H1 (cell line): ENCODE results near the gene TNFSF15. TPM values are rescaled to one million over a fixed set of nuclear protein-coding genes. Genes with fewer than 3 reads are reported as not detected.

Experiments
- CTCF ChIA-PET: fragments of 300-600 bp; sonication (Branson Sonifier 250); formaldehyde crosslinking; loops from one replicate; lab custom pipeline; 2021; ENCODE audit not compliant: partially characterized antibody; lab: Charles Lee
- POLR2A ChIA-PET: fragments of 300-600 bp; sonication (Branson Sonifier 250); formaldehyde crosslinking; loops from one replicate; lab custom pipeline; 2021; ENCODE audit warnings: inconsistent platforms; ENCODE audit not compliant: partially characterized antibody; lab: Charles Lee
- DNase-seq, 2 experiments: peaks; one replicate each; pipeline versions ENCODE4 v3.0.0 to v3.0.0-alpha.2; 2010 to 2022; ENCODE audit warnings: low spot score in 2 of 2, low read depth in 1 of 2, mixed read lengths in 1 of 2
- FAIRE-seq: peaks from 2 replicates; lab custom pipeline; 2011; peaks lifted over from hg19 to GRCh38; lab: Jason Lieb, UNC
- H2AFZ ChIP-seq: 2 replicates; pipeline ENCODE4 v1.8.1; 2012; ENCODE audit warnings: low read length, inconsistent platforms
- H2AK5ac ChIP-seq: 2 replicates; pipeline ENCODE4 v1.6.1; 2013; ENCODE audit warnings: low read depth, low read length
- H2BK120ac ChIP-seq: replicated peaks from 2 replicates; pipeline ENCODE3; 2013; ENCODE audit warnings: low read depth, low read length, inconsistent platforms
- H2BK12ac ChIP-seq: 2 replicates; pipeline ENCODE4 v1.6.1; 2013; ENCODE audit warnings: low read depth, low read length
- H2BK15ac ChIP-seq: 2 replicates; pipeline ENCODE4 v1.6.1; 2013; ENCODE audit warnings: low read length
- H2BK20ac ChIP-seq: 2 replicates; pipeline ENCODE4 v1.6.1; 2013; ENCODE audit warnings: low read length
- H2BK5ac ChIP-seq: 2 replicates; pipeline ENCODE4 v1.6.1; 2013; ENCODE audit warnings: low read depth, low read length
- H3K14ac ChIP-seq: 2 replicates; pipeline ENCODE4 v1.6.1; 2013; ENCODE audit warnings: inconsistent platforms; ENCODE audit not compliant: insufficient read length
- H3K18ac ChIP-seq: 2 replicates; pipeline ENCODE4 v1.6.1; 2013; ENCODE audit warnings: low read length; ENCODE audit errors: extremely low read depth
- H3K23ac ChIP-seq: 2 replicates; pipeline ENCODE4 v1.6.1; 2013; ENCODE audit warnings: inconsistent platforms; ENCODE audit not compliant: insufficient read length
- H3K23me2 ChIP-seq: 2 replicates; pipeline ENCODE4 v1.6.1; 2013; ENCODE audit warnings: low read depth, low read length
- H3K27ac ChIP-seq: 2 replicates; pipeline ENCODE4 v1.6.1; 2011; ENCODE audit warnings: low read depth, low read length, inconsistent platforms
- H3K27me3 ChIP-seq, 4 experiments: replicated peaks in 1 of 4; 1 replicate in 1 of 4; 2 replicates in 3 of 4; pipeline versions ENCODE4 v1.6.1 to v1.8.1; 2011 to 2013; ENCODE audit warnings: low read length in 3 of 4, mild to moderate bottlenecking in 3 of 4, inconsistent platforms in 2 of 4, mixed read lengths in 2 of 4, moderate library complexity in 1 of 4; ENCODE audit not compliant: control insufficient read depth in 3 of 4, insufficient read depth in 3 of 4; ENCODE audit errors: extremely low read depth in 1 of 4
- H3K36me3 ChIP-seq, 4 experiments: 2 replicates each; pipeline versions ENCODE4 v1.6.1 to v1.8.1; 2011 to 2013; ENCODE audit warnings: mild to moderate bottlenecking in 4 of 4, low read length in 3 of 4, moderate library complexity in 2 of 4, control low read depth in 1 of 4, inconsistent platforms in 1 of 4; ENCODE audit not compliant: insufficient read depth in 4 of 4, control insufficient read depth in 2 of 4
- H3K4ac ChIP-seq: replicated peaks from 2 replicates; pipeline ENCODE3; 2013; ENCODE audit warnings: low read length, low read depth, mixed read lengths, inconsistent platforms; ENCODE audit not compliant: insufficient read length
- H3K4me1 ChIP-seq, 4 experiments: replicated peaks in 1 of 4; 1 replicate in 1 of 4; 2 replicates in 3 of 4; pipeline versions ENCODE4 v1.6.1 to v1.8.1; 2011 to 2013; ENCODE audit warnings: low read length in 3 of 4, inconsistent platforms in 2 of 4, mixed read lengths in 1 of 4; ENCODE audit not compliant: insufficient read depth in 4 of 4, control insufficient read depth in 3 of 4
- H3K4me2 ChIP-seq, 2 experiments: 2 replicates each; pipeline versions ENCODE4 v1.6.1 to v1.8.1; 2011 to 2013; ENCODE audit warnings: low read depth in 2 of 2, low read length in 2 of 2, control low read depth in 1 of 2, inconsistent platforms in 1 of 2, mild to moderate bottlenecking in 1 of 2; ENCODE audit not compliant: insufficient read depth in 1 of 2
- H3K4me3 ChIP-seq, 4 experiments: fragments of 200-600, 300-600 bp in 1 of 4; sonication (generic), shearing (Covaris generic), sonication (Bioruptor Twin) in 1 of 4; 2 replicates each; pipeline versions ENCODE4 v1.5.1 to v1.8.1; 2011 to 2016; ENCODE audit warnings: low read length in 4 of 4, low read depth in 3 of 4, control low read depth in 2 of 4, inconsistent platforms in 2 of 4, mild to moderate bottlenecking in 2 of 4, mixed read lengths in 1 of 4, moderate library complexity in 1 of 4; ENCODE audit not compliant: insufficient read depth in 2 of 4; ENCODE audit errors: extremely low read depth in 1 of 4
- H3K56ac ChIP-seq: replicated peaks from 2 replicates; pipeline ENCODE3; 2013; ENCODE audit warnings: low read depth, mild to moderate bottlenecking, mixed read lengths, low read length, inconsistent platforms; ENCODE audit not compliant: insufficient read length
- H3K79me1 ChIP-seq: 2 replicates; pipeline ENCODE4 v1.6.1; 2013; ENCODE audit warnings: low read depth, low read length, control low read depth
- H3K79me2 ChIP-seq, 2 experiments: 2 replicates each; pipeline versions ENCODE4 v1.6.1 to v1.8.1; 2012 to 2013; ENCODE audit warnings: low read length in 2 of 2, mild to moderate bottlenecking in 2 of 2, inconsistent platforms in 1 of 2; ENCODE audit not compliant: insufficient read depth in 2 of 2, control insufficient read depth in 1 of 2
- H3K9ac ChIP-seq, 4 experiments: replicated peaks in 1 of 4; 1 replicate in 1 of 4; 2 replicates in 3 of 4; pipeline versions ENCODE4 v1.6.1 to v1.8.1; 2011 to 2013; ENCODE audit warnings: low read depth in 3 of 4, low read length in 3 of 4, control low read depth in 2 of 4, mild to moderate bottlenecking in 2 of 4, moderate library complexity in 2 of 4, inconsistent platforms in 1 of 4; ENCODE audit errors: extremely low read depth in 1 of 4
- H3K9me3 ChIP-seq, 2 experiments: 2 replicates each; pipeline versions ENCODE4 v1.6.1 to v1.8.1; 2012 to 2013; ENCODE audit warnings: mild to moderate bottlenecking in 2 of 2, moderate library complexity in 2 of 2, control low read depth in 1 of 2, inconsistent platforms in 1 of 2, low read depth in 1 of 2, low read length in 1 of 2, mixed read lengths in 1 of 2; ENCODE audit not compliant: insufficient read depth in 2 of 2
- H4K20me1 ChIP-seq, 2 experiments: replicated peaks in 1 of 2; 2 replicates each; pipeline versions ENCODE3 to v1.8.1; 2011 to 2013; ENCODE audit warnings: inconsistent platforms in 2 of 2, low read length in 2 of 2, mild to moderate bottlenecking in 1 of 2; ENCODE audit not compliant: insufficient read depth in 2 of 2, control insufficient read depth in 1 of 2
- H4K5ac ChIP-seq: 2 replicates; pipeline ENCODE4 v1.6.1; 2013; ENCODE audit warnings: low read length, low read depth, mixed read lengths, inconsistent platforms; ENCODE audit not compliant: insufficient read length
- H4K8ac ChIP-seq: 2 replicates; pipeline ENCODE4 v1.8.0; 2013; ENCODE audit warnings: mild to moderate bottlenecking, moderate library complexity, low read length, inconsistent platforms; ENCODE audit not compliant: insufficient read depth; ENCODE audit errors: extremely low read depth
- H4K91ac ChIP-seq: replicated peaks from 2 replicates; pipeline ENCODE3; 2013; ENCODE audit warnings: low read length, mixed read lengths, inconsistent platforms; ENCODE audit not compliant: insufficient read length
- ATF2 ChIP-seq: IDR thresholded peaks from 2 replicates; pipeline ENCODE4 v1.6.1; 2012; ENCODE audit warnings: low read length, inconsistent platforms
- CBX5 ChIP-seq: fragments of 300-800, 300-1000 bp; sonication (generic); IDR thresholded peaks from 2 replicates; pipeline ENCODE4 v1.7.1; 2016; ENCODE audit warnings: antibody characterized with exemption, low read length, low read depth
- EP300 ChIP-seq, 2 experiments: IDR thresholded peaks; 1 replicate in 1 of 2; 2 replicates in 1 of 2; pipeline ENCODE4 v1.6.1; 2011 to 2012; ENCODE audit warnings: low read depth in 2 of 2, low read length in 2 of 2, mild to moderate bottlenecking in 2 of 2, borderline replicate concordance in 1 of 2, inconsistent platforms in 1 of 2, moderate library complexity in 1 of 2
- GABPA ChIP-seq: IDR thresholded peaks from 2 replicates; pipeline ENCODE4 v1.6.1; 2011; ENCODE audit warnings: mild to moderate bottlenecking, low read length, moderate library complexity, borderline replicate concordance; ENCODE audit not compliant: insufficient read depth
- POLR2A ChIP-seq, 2 experiments: IDR thresholded peaks; 1 replicate in 1 of 2; 2 replicates in 1 of 2; pipeline ENCODE4 v1.6.1; 2011; ENCODE audit warnings: low read depth in 2 of 2, low read length in 2 of 2, mild to moderate bottlenecking in 2 of 2; ENCODE audit errors: control extremely low read depth in 1 of 2
- RXRA ChIP-seq: IDR thresholded peaks from 2 replicates; pipeline ENCODE4 v1.6.1; 2011; ENCODE audit warnings: low read depth, mild to moderate bottlenecking, low read length, moderate library complexity; ENCODE audit not compliant: insufficient read depth
- SUZ12 ChIP-seq: fragments of 200-600 bp; sonication (generic); IDR thresholded peaks from 2 replicates; pipeline ENCODE4 v1.6.1; 2012; ENCODE audit warnings: mild to moderate bottlenecking, inconsistent platforms, low read length, moderate library complexity, mixed read lengths
- TBP ChIP-seq: IDR thresholded peaks from 2 replicates; pipeline ENCODE4 v1.6.1; 2011; ENCODE audit warnings: low read depth, low read length, improper control_type of control experiment
- TCF12 ChIP-seq: IDR thresholded peaks from 2 replicates; pipeline ENCODE4 v1.6.1; 2011; ENCODE audit warnings: low read depth, mild to moderate bottlenecking, low read length
- TEAD4 ChIP-seq: IDR thresholded peaks from 2 replicates; pipeline ENCODE4 v1.6.1; 2012; ENCODE audit warnings: low read depth, low read length, inconsistent platforms, mixed read lengths
- WGBS, 2 experiments: shearing (Covaris generic) in 1 of 2; methylation state at CpG; one replicate each; pipeline versions ENCODE4 v1.1.6 to v1.1.7; 2013 to 2015; ENCODE audit warnings: low lambda C conversion rate in 2 of 2, mixed read lengths in 2 of 2, inconsistent platforms in 1 of 2, low coverage in 1 of 2, missing lambda C conversion rate in 1 of 2; ENCODE audit not compliant: insufficient replicate concordance in 2 of 2, insufficient coverage in 1 of 2, insufficient read length in 1 of 2; ENCODE audit errors: extremely low coverage in 1 of 2, missing lambda C conversion rate in 1 of 2; 5-methylcytosine and 5-hydroxymethylcytosine counted together
- polyA plus RNA-seq, 7 experiments: library from polyadenylated mRNA; depleted of rRNA in 3 of 7; stranded (reverse) in 5 of 7; unstranded in 2 of 7; fragments of >200 nt in 5 of 7; fragments of 200-250 nt in 2 of 7; gene quantifications; 1 replicate in 5 of 7; 2 replicates in 1 of 7; 4 replicates in 1 of 7; pipeline versions ENCODE4 v1.2.1 to v1.2.3, GENCODE V29; 2011 to 2013; ENCODE audit warnings: missing spikeins in 2 of 7, mixed read lengths in 2 of 7
- total RNA-seq: library from RNA; stranded (reverse); fragmentation: NEBNext Ultra II Directional; extraction: Animal tissue kit (Norgen Biotek cat#: 25700); gene quantifications from 2 replicates; pipeline ENCODE4 v1.2.1, GENCODE V29; 2021

TNFSF15 gene
- total and polyA plus RNA-seq, 2 of the 8 experiments (the other 6 are each of a cell fraction or from before 2014, with no cell fraction given), result 0.09 to 0.17 TPM

- Histone ChIP-seq H2BK5ac (no peak overlapping the region), H3K4me3 (no peak overlapping the region), H2BK12ac (no peak overlapping the region), H3K14ac (no peak overlapping the region), H3K56ac (no peak overlapping the region), H2BK120ac (no peak overlapping the region), H3K23ac (no peak overlapping the region), H2BK20ac (no peak overlapping the region), H3K9ac (no peak overlapping the region), H2BK15ac (no peak overlapping the region), H4K8ac (no peak overlapping the region), H3K4ac (no peak overlapping the region), H4K20me1 (no peaks in the 10 kb centered on the region), H3K79me1 (no peaks in the 10 kb centered on the region), H3K36me3 (no peaks in the 10 kb centered on the region), H4K91ac (no peak overlapping the region), H3K27me3 (no peaks in the 10 kb centered on the region), H4K5ac (no peak overlapping the region), H3K4me1 (no peaks in the 10 kb centered on the region), H3K18ac (no peak overlapping the region), H3K79me2 (no peaks in the 10 kb centered on the region), H3K9me3 (no peaks in the 10 kb centered on the region), H2AK5ac (no peak overlapping the region), H2AFZ (no peak overlapping the region), H3K4me2 (no peak overlapping the region), H3K23me2 (no peaks in the 10 kb centered on the region; the same call in 1 of the 2 replicates), H3K27ac (no peak overlapping the region)
- ChIA-PET POLR2A (no interaction called here), CTCF (interaction anchor here (1.3 kb wide), 1 partner anchor 18 kb away, joined by 4 read pairs; no protein-coding TSS in a partner anchor)
- DNase-seq, result no peak
- WGBS, 2 experiments, result 77% methylated on average over 3 of the region's 3 CpGs; no CpG with 5 or more reads in 1 of the 2 experiments
- TF ChIP-seq CBX5 (no peak), TCF12 (no peak), POLR2A (IDR thresholded peaks at IDR 0.05; ENCODE audit: control extremely low read depth in 1 of 2, low read depth in 2 of 2, low read length in 2 of 2) (no peak), RXRA (no peak), TBP (no peak), EP300 (IDR thresholded peaks at IDR 0.05; ENCODE audit: borderline replicate concordance in 1 of 2, low read depth in 2 of 2, low read length in 2 of 2) (no peak), ATF2 (no peak), SUZ12 (no peak), TEAD4 (no peak), GABPA (no peak)
- no peak for FAIRE-seq
Measured at GRCh38 chr9:114829574-114830440, 24.0 kb upstream of the TNFSF15 start.
